CD4-positive, alpha-beta T cell treated with Interleukin-21 for 1 hour (primary cell): ENCODE data around the gene AKT2.

Experiments used
- DNase-seq: peaks from one replicate; pipeline ENCODE4 v3.0.0-alpha.2; 2020

The AKT2 gene

GRCh38 chr19:40271706-40272105 lies 13.4 kb downstream of the AKT2 start:
- no peak for DNase-seq

- DNase-seq: no peak
Measured at GRCh38 chr19:40270362-40271089, 14.6 kb downstream of the AKT2 start.

- no peak for DNase-seq
Measured at GRCh38 chr19:40269216-40269940, 15.8 kb downstream of the AKT2 start.

GRCh38 chr19:40267601-40267997 lies 17.5 kb downstream of the AKT2 start:
- no peak for DNase-seq

- DNase-seq: no peak
Measured at GRCh38 chr19:40266912-40267600, 18.1 kb downstream of the AKT2 start.

- no peak for DNase-seq
Measured at GRCh38 chr19:40266119-40266518, 19.0 kb downstream of the AKT2 start.

GRCh38 chr19:40265763-40266099 lies 19.4 kb downstream of the AKT2 start:
- DNase-seq: no peak

GRCh38 chr19:40265055-40265762 lies 19.9 kb downstream of the AKT2 start:
- no peak for DNase-seq

GRCh38 chr19:40264314-40265054 lies 20.7 kb downstream of the AKT2 start:
- no peak for DNase-seq

- DNase-seq: no peak
Measured at GRCh38 chr19:40263440-40264313, 21.5 kb downstream of the AKT2 start.

GRCh38 chr19:40262422-40262821 lies 22.7 kb downstream of the AKT2 start:
- DNase-seq: no peak

GRCh38 chr19:40261631-40262030 lies 23.5 kb downstream of the AKT2 start:
- no peak for DNase-seq

- DNase-seq: no peak
Measured at GRCh38 chr19:40257096-40257517, 28.0 kb downstream of the AKT2 start.

- DNase-seq: no peak
Measured at GRCh38 chr19:40256512-40256911, 28.6 kb downstream of the AKT2 start.

GRCh38 chr19:40255619-40256166 lies 29.5 kb downstream of the AKT2 start:
- no peak for DNase-seq

GRCh38 chr19:40254714-40255418 lies 30.3 kb downstream of the AKT2 start:
- DNase-seq: no peak

- DNase-seq: no peak
Measured at GRCh38 chr19:40253611-40254092, 31.5 kb downstream of the AKT2 start.

- DNase-seq: no peak
Measured at GRCh38 chr19:40252395-40252794, 32.8 kb downstream of the AKT2 start.

GRCh38 chr19:40251991-40252390 lies 33.2 kb downstream of the AKT2 start:
- no peak for DNase-seq

- DNase-seq: no peak
Measured at GRCh38 chr19:40251244-40251643, 33.9 kb downstream of the AKT2 start.
